Suprapubic skin (tissue), 4 donors: ENCODE data around the gene TRIM25.

Experiments used
- CTCF ChIP-seq, 2 donors: fragments of 200-600 bp in 1 of 2; fragments of 450-650 bp in 1 of 2; sonication (generic) in 1 of 2; IDR thresholded peaks; one replicate each; pipeline ENCODE4 v1.5.1; 2016 to 2019; ENCODE audit warnings: antibody characterized with exemption in 2 of 2, mild to moderate bottlenecking in 1 of 2, moderate library complexity in 1 of 2
- POLR2A ChIP-seq, 2 donors: fragments of 450-650 bp; IDR thresholded peaks; one replicate each; pipeline ENCODE4 v1.6.1; 2017; ENCODE audit warnings: antibody characterized with exemption in 2 of 2, mild to moderate bottlenecking in 2 of 2, moderate library complexity in 2 of 2
- POLR2AphosphoS5 ChIP-seq, 3 donors: sonication (generic); formaldehyde crosslinking; IDR thresholded peaks; one replicate each; pipeline ENCODE4 v1.6.1; 2017; ENCODE audit warnings: antibody characterized with exemption in 3 of 3

GRCh38 chr17:56838687-56839086, 75.2 kb downstream of the TRIM25 start:
- TF ChIP-seq CTCF (IDR thresholded peaks at IDR 0.05): no peak
- no peak for TF ChIP-seq POLR2AphosphoS5 (IDR thresholded peaks at IDR 0.05)
- no peak for TF ChIP-seq POLR2A (IDR thresholded peaks at IDR 0.05)
